Activated CD8-positive, alpha-beta memory T cell treated with anti-CD3 and anti-CD28 coated beads, Interleukin-2, amount 10 ng/mL, durations not matched to agents 7 days and 5 days (primary cell): ENCODE results near the gene FBF1. TPM values are rescaled to one million over a fixed set of nuclear protein-coding genes. Genes with fewer than 3 reads are reported as not detected.

ENCODE experiments used
- ATAC-seq: fragments of 150-1000 bp; cut with Tn5 transposase; one replicate; pipeline ENCODE4 v1.10.0; 2021; ENCODE audit warnings: moderate library complexity
- CTCF ChIA-PET: fragments of 350-600 bp; sonication (Branson Sonifier 250); formaldehyde crosslinking; loops from one replicate; lab custom pipeline; 2021; ENCODE audit warnings: antibody characterized with exemption; lab: Charles Lee
- DNase-seq: peaks from one replicate; pipeline ENCODE4 v3.0.0-alpha.2; 2020
- H3K27ac Mint-ChIP-seq: one replicate; pipeline ENCODE4 v1.8.0; 2021; ENCODE audit warnings: mild to moderate bottlenecking, mixed read lengths
- H3K27me3 Mint-ChIP-seq: one replicate; pipeline ENCODE4 v1.8.0; 2021; ENCODE audit warnings: mixed read lengths
- H3K36me3 Mint-ChIP-seq: one replicate; pipeline ENCODE4 v1.8.0; 2021; ENCODE audit warnings: mild to moderate bottlenecking, mixed read lengths
- H3K4me1 Mint-ChIP-seq: one replicate; pipeline ENCODE4 v1.8.0; 2021; ENCODE audit warnings: mixed read lengths
- H3K4me3 Mint-ChIP-seq: one replicate; pipeline ENCODE4 v1.8.0; 2021; ENCODE audit warnings: mild to moderate bottlenecking, moderate library complexity, mixed read lengths
- H3K9me3 Mint-ChIP-seq: one replicate; pipeline ENCODE4 v1.8.0; 2022; ENCODE audit warnings: low read depth, mixed read lengths
- total RNA-seq, 2 experiments: library from RNA; stranded (reverse); gene quantifications; one replicate each; pipeline ENCODE4 v1.2.3, GENCODE V29; 2021

Gene FBF1
- total RNA-seq, 2 experiments from 2014 or later, result 26.6 to 36.7 TPM

- H3K4me1 Mint-ChIP-seq, result peaks cover 16% of the 10 kb centered on the region
- no peaks in the 10 kb centered on the region for H3K27me3 Mint-ChIP-seq
- H3K36me3 Mint-ChIP-seq, result no peaks in the 10 kb centered on the region
- ATAC-seq (no peak), DNase-seq (no peak)
- CTCF ChIA-PET, result interaction anchor here (0.7 to 1.5 kb wide), 5 partner anchors 36 to 241 kb away, joined by 3 to 5 read pairs (median 3); partner anchors contain the start of genes MRPL38 and TRIM65
- H3K27ac Mint-ChIP-seq, result peak overlapping the region; percentile 63
- peak overlapping the region; percentile 86 for H3K4me3 Mint-ChIP-seq
- H3K9me3 Mint-ChIP-seq, result no peaks in the 10 kb centered on the region
Measured at GRCh38 chr17:75941442-75941819, 589 bp upstream of the FBF1 start.

- peaks cover 16% of the 10 kb centered on the region for H3K4me1 Mint-ChIP-seq
- no peak overlapping the region for H3K4me3 Mint-ChIP-seq
- no peaks in the 10 kb centered on the region for H3K27me3 Mint-ChIP-seq
Measured at GRCh38 chr17:75937652-75938051, 3.2 kb downstream of the FBF1 start.

GRCh38 chr17:75933808-75934207, 7.0 kb downstream of the FBF1 start:
- CTCF ChIA-PET, result interaction anchor here (1.1 kb wide), 1 partner anchor 474 kb away, joined by 3 read pairs; no protein-coding TSS in a partner anchor
- H3K4me3 Mint-ChIP-seq, result no peak overlapping the region

More at GRCh38 chr17:75937652-75938051, 3.2 kb downstream of the FBF1 start:
- Mint-ChIP-seq H3K9me3 (no peaks in the 10 kb centered on the region), H3K27ac (no peak overlapping the region), H3K36me3 (peaks cover 2% of the 10 kb centered on the region)
- CTCF ChIA-PET, result interaction anchor here (0.7 kb wide), 1 partner anchor 10 kb away, joined by 3 read pairs; no protein-coding TSS in a partner anchor
- DNase-seq (no peak), ATAC-seq (no peak)

DNA sequence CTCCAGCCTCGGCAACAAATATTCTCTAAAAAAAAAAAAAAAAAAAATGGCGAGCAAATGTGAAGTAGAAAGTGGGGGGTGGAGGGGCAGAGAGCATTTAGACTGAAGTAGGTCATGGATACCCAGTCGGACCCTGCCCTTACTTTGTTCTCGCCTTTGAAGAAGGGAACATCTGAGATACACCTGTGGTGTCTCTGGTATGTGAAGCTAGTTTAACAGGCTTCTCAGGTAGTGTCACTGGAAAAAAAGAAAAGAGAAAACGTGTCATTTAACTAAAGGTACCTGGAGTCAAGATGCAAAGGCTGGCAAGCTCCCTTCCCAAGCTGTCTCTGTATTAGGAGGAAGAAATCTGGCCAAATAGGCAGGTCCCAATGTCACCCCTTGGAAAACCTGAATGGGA, 8.0 kb downstream of the FBF1 start:
- peaks cover 4% of the 10 kb centered on the region for H3K36me3 Mint-ChIP-seq
- no peaks in the 10 kb centered on the region for H3K27me3 Mint-ChIP-seq
- no peaks in the 10 kb centered on the region for H3K4me1 Mint-ChIP-seq
- no peak overlapping the region for H3K4me3 Mint-ChIP-seq
- CTCF ChIA-PET, result interaction anchor here (0.7 to 1.6 kb wide), 3 partner anchors 81 to 475 kb away, joined by 3 to 6 read pairs (median 4); no protein-coding TSS in a partner anchor
- no peak for DNase-seq
- H3K27ac Mint-ChIP-seq, result no peak overlapping the region
- no peaks in the 10 kb centered on the region for H3K9me3 Mint-ChIP-seq
- no peak for ATAC-seq

More at GRCh38 chr17:75933808-75934207, 7.0 kb downstream of the FBF1 start:
- no peaks in the 10 kb centered on the region for H3K9me3 Mint-ChIP-seq
- no peaks in the 10 kb centered on the region for H3K27me3 Mint-ChIP-seq
- no peak for ATAC-seq
- DNase-seq, result no peak
- no peaks in the 10 kb centered on the region for H3K4me1 Mint-ChIP-seq
- peaks cover 4% of the 10 kb centered on the region for H3K36me3 Mint-ChIP-seq
- no peak overlapping the region for H3K27ac Mint-ChIP-seq

- CTCF ChIA-PET, result interaction anchor here (1.5 to 1.6 kb wide), 2 partner anchors 13 to 83 kb away, joined by 3 to 4 read pairs; no protein-coding TSS in a partner anchor
- no peak overlapping the region for H3K27ac Mint-ChIP-seq
- no peak overlapping the region for H3K4me3 Mint-ChIP-seq
Measured at GRCh38 chr17:75931062-75931461, 9.8 kb downstream of the FBF1 start.

DNA sequence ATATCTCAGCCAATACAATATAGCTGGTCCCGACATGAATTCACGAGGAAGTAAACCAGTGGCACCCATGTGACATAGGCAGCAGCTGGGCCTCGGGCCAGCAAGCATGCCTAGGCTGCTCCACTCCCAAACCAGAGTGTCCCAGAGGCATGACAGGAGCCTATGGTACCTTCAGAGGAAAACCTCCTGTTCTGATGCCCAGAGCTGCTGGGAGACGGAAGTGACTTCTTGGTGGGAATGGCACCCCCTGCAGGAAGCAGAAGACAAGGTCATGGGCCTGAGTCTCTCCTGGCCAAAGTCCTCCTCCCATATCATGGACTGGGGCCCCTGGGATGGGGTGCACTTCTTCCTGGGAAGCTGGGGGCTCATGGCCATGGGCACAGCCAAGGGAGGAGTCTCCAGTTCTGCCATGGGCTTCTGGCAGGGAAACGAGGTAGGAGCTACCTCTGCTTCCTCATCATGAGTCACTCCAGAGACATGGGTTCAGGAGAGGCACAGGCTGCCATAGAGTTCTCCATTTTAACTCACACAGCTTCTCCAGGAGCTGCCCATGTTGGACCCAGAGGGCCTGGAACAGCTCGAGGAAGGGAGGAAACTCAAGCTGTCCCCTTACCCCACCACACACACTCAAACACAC, 13.4 kb downstream of the FBF1 start:
- H3K9me3 Mint-ChIP-seq, result no peaks in the 10 kb centered on the region
- peaks cover 2% of the 10 kb centered on the region for H3K36me3 Mint-ChIP-seq
- no peak overlapping the region for H3K4me3 Mint-ChIP-seq
- CTCF ChIA-PET, result interaction anchor here (0.6 to 2.5 kb wide), 9 partner anchors 11 to 170 kb away, joined by 3 to 10 read pairs (median 4); partner anchors contain the start of gene MRPL38
- no peaks in the 10 kb centered on the region for H3K4me1 Mint-ChIP-seq
- no peak for ATAC-seq
- no peak for DNase-seq
- no peak overlapping the region for H3K27ac Mint-ChIP-seq
- no peaks in the 10 kb centered on the region for H3K27me3 Mint-ChIP-seq

More at GRCh38 chr17:75931062-75931461, 9.8 kb downstream of the FBF1 start:
- no peaks in the 10 kb centered on the region for H3K9me3 Mint-ChIP-seq
- no peaks in the 10 kb centered on the region for H3K4me1 Mint-ChIP-seq
- ATAC-seq (no peak), DNase-seq (no peak)
- H3K27me3 Mint-ChIP-seq, result no peaks in the 10 kb centered on the region
- peaks cover 4% of the 10 kb centered on the region for H3K36me3 Mint-ChIP-seq

- Mint-ChIP-seq H3K4me3 (no peak overlapping the region), H3K27me3 (no peaks in the 10 kb centered on the region), H3K4me1 (no peaks in the 10 kb centered on the region), H3K36me3 (no peaks in the 10 kb centered on the region), H3K27ac (no peak overlapping the region), H3K9me3 (no peaks in the 10 kb centered on the region)
- CTCF ChIA-PET, result interaction anchor here (0.6 to 1.4 kb wide), 3 partner anchors 42 to 76 kb away, joined by 3 to 4 read pairs (median 4); no protein-coding TSS in a partner anchor
- ATAC-seq (no peak), DNase-seq (no peak)
Measured at GRCh38 chr17:75926456-75926855, 14.4 kb downstream of the FBF1 start.

GRCh38 chr17:75925912-75926311, 14.9 kb downstream of the FBF1 start:
- CTCF ChIA-PET, result interaction anchor here (1.1 kb wide), 1 partner anchor 80 kb away, joined by 3 read pairs; no protein-coding TSS in a partner anchor
- Mint-ChIP-seq H3K36me3 (no peaks in the 10 kb centered on the region), H3K27ac (no peak overlapping the region), H3K27me3 (no peaks in the 10 kb centered on the region), H3K4me3 (no peak overlapping the region), H3K9me3 (no peaks in the 10 kb centered on the region), H3K4me1 (no peaks in the 10 kb centered on the region)
- ATAC-seq (no peak), DNase-seq (no peak)

DNA sequence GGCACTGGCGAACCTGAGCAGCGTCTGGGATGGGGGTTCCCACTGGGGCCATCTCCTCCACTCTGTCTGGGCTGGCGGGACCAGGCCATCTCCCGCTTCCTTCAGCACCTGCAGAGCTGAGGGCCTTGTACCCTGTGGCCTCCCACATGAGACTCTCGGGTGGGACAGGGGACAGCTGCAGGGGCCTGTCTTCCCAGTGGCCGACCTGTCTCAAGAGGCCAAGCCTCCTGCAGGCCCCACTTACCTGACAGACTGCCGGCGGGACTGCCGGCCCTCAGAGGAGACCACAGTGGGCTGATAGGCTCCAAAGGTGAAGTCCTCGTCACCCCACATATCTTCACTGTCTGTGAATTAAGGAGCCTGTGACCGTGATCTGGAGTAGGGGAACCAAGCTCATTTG, 15.7 kb downstream of the FBF1 start:
- no peak overlapping the region for H3K4me3 Mint-ChIP-seq
- H3K27me3 Mint-ChIP-seq, result no peaks in the 10 kb centered on the region
- H3K4me1 Mint-ChIP-seq, result no peaks in the 10 kb centered on the region
- ATAC-seq (no peak), DNase-seq (no peak)
- no peaks in the 10 kb centered on the region for H3K36me3 Mint-ChIP-seq
- H3K9me3 Mint-ChIP-seq, result no peaks in the 10 kb centered on the region
- CTCF ChIA-PET, result interaction anchor here (1.1 kb wide), 1 partner anchor 81 kb away, joined by 3 read pairs; no protein-coding TSS in a partner anchor
- no peak overlapping the region for H3K27ac Mint-ChIP-seq

DNA sequence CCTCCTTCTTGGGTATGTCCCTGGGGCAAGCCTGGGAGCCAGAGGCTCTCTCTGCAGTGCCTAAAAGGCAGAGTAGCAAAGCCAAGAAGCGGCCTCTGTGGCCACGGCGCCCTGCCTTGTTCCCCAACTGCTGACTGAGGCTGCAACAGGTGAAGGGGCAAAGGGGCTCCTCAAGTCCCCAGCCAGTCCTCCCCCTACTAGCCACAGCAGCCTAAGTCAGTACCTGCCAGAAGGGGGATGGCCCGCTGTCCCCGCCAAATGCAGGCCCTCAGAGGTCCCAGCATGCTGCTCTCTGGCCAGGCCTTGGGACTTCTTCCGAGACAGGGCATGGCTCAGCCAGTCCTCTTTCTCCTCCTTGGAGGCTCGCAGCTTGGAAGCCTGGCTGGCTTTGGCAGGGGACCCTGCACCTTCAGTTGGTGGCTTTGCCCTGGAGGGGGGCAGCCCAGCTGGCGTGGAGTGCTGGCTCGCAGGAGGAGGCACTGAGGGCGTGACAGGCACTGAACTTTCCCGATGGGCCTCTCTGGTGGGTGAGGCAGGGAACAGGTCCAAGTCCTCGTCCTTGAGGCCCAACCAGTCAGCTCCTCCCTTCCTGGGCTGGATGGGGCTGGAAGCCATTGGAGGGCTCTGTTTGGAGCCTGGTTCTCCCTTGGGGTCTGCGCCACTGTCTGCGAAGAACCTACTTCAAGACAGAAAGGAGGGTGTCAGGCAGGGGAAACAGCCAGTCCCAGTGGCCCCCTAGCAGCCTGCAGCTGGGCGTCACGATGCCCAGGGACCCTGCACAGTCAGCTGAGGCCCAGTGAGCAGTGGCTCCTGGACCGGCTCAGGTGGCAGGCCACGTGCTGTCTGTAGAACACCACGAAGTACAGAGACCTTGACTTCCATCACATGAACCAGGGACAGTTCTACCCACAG, 17.6 kb downstream of the FBF1 start:
- Mint-ChIP-seq H3K4me3 (no peak overlapping the region), H3K4me1 (peaks cover under 1% of the 10 kb centered on the region), H3K9me3 (no peaks in the 10 kb centered on the region), H3K27ac (no peak overlapping the region), H3K27me3 (no peaks in the 10 kb centered on the region), H3K36me3 (peaks cover 1% of the 10 kb centered on the region)
- CTCF ChIA-PET, result interaction anchor here (2.3 kb wide), 1 partner anchor 18 kb away, joined by 7 read pairs; no protein-coding TSS in a partner anchor
- ATAC-seq (no peak), DNase-seq (no peak)

- H3K9me3 Mint-ChIP-seq, result no peaks in the 10 kb centered on the region
- no peaks in the 10 kb centered on the region for H3K27me3 Mint-ChIP-seq
- no peak overlapping the region for H3K27ac Mint-ChIP-seq
- H3K4me1 Mint-ChIP-seq, result peaks cover 4% of the 10 kb centered on the region
- CTCF ChIA-PET, result interaction anchor here (1.0 to 2.3 kb wide), 2 partner anchors 17 to 476 kb away, joined by 3 to 7 read pairs; no protein-coding TSS in a partner anchor
- ATAC-seq, result no peak
- peaks cover 1% of the 10 kb centered on the region for H3K36me3 Mint-ChIP-seq
- no peak for DNase-seq
- H3K4me3 Mint-ChIP-seq, result no peak overlapping the region
Measured at GRCh38 chr17:75922173-75922961, 18.5 kb downstream of the FBF1 start.

DNA sequence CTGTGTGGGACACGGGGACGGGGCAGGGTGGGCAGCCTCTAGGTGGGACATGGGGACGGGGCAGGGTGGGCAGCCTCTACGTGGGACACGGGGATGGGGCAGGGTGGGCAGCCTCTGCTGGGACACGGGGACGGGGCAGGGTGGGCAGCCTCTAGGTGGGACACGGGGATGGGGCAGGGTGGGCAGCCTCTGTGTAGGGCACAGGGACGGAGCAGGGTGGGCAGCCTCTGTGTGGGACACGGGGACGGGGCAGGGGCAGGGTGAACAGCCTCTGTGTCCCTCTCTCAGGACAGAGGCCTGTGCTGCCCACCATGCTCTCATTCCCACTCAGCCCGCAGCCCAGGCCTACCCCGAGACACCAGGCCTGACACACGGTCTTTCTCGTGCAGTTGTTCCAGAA, 19.2 kb downstream of the FBF1 start:
- Mint-ChIP-seq H3K4me1 (peaks cover 8% of the 10 kb centered on the region), H3K9me3 (no peaks in the 10 kb centered on the region)
- no peak for DNase-seq

More for the DNA sequence above, 19.2 kb downstream of the FBF1 start:
- Mint-ChIP-seq H3K4me3 (no peak overlapping the region), H3K36me3 (peaks cover 1% of the 10 kb centered on the region), H3K27ac (no peak overlapping the region), H3K27me3 (no peaks in the 10 kb centered on the region)
- no peak for ATAC-seq
- CTCF ChIA-PET, result interaction anchor here (1.0 to 2.3 kb wide), 3 partner anchors 12 to 476 kb away, joined by 3 to 7 read pairs (median 3); no protein-coding TSS in a partner anchor
